ENCODE results near the gene OR13F1. TPM values are rescaled to one million over a fixed set of nuclear protein-coding genes. Genes with fewer than 3 reads are reported as not detected.
"Not testable (repeated sequence)": the region's sequence is repeated elsewhere in the genome, so short reads cannot be mapped to it uniquely, and the experiment has no call there.

Gene OR13F1
- total RNA-seq, result not detected
- long read RNA-seq, result 0 reads

- ATAC-seq, result no peak
- intact Hi-C loops (cut with DNase I), result no loop called here
- DNase-seq, result no peak
Measured at GRCh38 chr9:104503963-104504362, at the start of gene OR13F1. OR13F1 (plus strand) TSS chr9:104504263; CDS start chr9:104504263, 0 bp downstream.

- intact Hi-C loops (cut with DNase I), result no loop called here
- ATAC-seq (no peak), DNase-seq (no peak)
Measured at GRCh38 chr9:104456831-104457230, 47.2 kb upstream of the OR13F1 start.

GRCh38 chr9:104463864-104464263, 40.2 kb upstream of the OR13F1 start:
- intact Hi-C loops (cut with DNase I), result no loop called here
- no peak for DNase-seq
- no peak for ATAC-seq

- intact Hi-C loops (cut with DNase I), result no loop called here
- ATAC-seq (no peak), DNase-seq (no peak)
Measured at GRCh38 chr9:104468261-104468660, 35.8 kb upstream of the OR13F1 start.

DNA sequence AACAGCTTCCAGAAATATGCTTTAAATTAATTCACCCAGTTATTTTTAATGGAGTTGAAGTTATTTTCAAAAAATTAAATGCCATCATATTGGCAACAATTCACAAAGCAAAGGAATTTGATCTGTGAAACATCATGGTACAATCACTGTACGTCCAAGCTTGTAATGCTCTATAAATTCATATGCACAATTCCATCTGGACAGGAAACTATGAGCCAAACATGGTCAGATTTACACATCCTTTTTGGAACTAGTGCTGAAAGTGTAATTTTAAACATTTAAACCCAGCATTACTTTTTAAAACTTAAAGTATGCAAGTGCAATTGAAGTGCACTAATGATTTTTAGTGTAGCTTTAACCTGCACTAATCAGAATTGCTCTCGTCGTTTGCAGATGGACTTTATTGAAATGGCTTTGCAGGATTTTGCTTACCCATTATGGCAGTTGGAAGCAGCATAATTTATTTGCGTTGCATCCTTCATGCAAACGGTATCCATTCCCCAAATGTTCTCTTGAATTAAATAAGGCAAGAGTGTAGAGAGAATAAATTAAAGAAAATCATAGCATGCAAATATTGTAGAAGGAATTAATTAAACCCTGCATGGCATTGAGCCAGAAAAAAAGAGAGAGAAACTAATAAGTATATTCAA, 21.0 kb upstream of the OR13F1 start:
- no peak for ATAC-seq
- no peak for DNase-seq
- intact Hi-C loops (cut with DNase I), result no loop called here

DNA sequence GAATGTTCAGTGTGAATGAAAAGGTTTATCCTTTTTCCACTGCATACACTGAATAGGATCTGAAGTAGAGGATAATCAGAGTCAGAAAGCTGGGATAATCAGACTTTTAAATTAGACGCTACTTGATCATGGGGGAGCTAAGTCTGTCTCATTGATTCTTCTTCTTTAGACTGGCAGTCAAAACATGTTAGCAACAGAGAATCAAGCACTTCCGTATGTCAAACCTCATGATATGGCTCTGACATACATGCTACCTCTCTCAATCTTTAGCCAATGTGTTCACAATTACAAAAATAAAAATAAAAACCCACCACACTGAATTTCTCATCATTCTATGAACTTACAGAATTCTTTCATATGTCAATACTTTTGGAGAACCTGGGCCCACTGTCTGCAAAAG, 19.0 kb upstream of the OR13F1 start:
- DNase-seq (no peak), ATAC-seq (no peak)
- intact Hi-C loops (cut with DNase I), result no loop called here

GRCh38 chr9:104494808-104495207, 9.3 kb upstream of the OR13F1 start:
- intact Hi-C loops (cut with DNase I), result no loop called here
- DNase-seq, result no peak
- no peak for ATAC-seq

DNA sequence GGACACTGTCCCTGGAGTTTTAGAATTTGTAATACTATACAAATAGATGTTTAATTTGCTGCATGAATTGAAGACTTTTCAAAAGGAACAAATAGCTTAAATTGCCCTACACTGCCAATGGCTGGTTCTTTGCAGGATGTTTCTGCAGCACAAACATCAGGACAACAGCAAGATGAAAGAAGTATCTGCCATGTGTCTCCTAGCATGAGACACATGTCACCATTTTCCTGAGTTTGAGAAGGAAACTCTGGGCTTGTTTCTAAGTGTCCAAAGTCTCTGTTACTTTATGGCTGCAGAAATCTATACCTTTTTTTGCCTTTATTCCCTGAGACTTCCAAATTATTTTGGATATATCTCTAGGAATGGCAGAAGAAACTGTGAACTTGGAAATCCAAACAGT, 623 bp upstream of the OR13F1 start:
- DNase-seq (no peak), ATAC-seq (no peak)
- intact Hi-C loops (cut with DNase I), result no loop called here

- intact Hi-C loops (cut with DNase I), result no loop called here
- DNase-seq (no peak), ATAC-seq (no peak)
Measured at GRCh38 chr9:104506565-104506964, 2.5 kb downstream of the OR13F1 start.

DNA sequence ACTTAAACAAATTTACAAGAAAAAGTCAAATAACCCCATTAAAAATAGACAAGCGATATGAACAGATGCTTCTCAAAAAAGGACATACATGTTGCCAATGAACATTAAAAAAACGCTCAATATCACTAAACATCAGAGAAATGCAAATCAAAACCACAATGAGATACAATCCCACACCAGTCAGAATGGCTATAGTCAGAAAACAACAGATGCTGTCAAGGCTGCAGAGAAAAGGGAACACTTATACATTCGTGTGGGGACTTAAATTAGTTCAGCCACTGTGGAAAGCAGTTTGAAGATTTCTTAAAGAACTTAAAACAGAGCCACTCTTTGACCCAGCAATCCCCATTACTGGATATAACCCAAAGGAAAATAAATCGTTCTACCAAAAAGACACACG, 10.8 kb downstream of the OR13F1 start:
- intact Hi-C loops (cut with DNase I), result no loop called here
- DNase-seq (no peak), ATAC-seq (no peak)

DNA sequence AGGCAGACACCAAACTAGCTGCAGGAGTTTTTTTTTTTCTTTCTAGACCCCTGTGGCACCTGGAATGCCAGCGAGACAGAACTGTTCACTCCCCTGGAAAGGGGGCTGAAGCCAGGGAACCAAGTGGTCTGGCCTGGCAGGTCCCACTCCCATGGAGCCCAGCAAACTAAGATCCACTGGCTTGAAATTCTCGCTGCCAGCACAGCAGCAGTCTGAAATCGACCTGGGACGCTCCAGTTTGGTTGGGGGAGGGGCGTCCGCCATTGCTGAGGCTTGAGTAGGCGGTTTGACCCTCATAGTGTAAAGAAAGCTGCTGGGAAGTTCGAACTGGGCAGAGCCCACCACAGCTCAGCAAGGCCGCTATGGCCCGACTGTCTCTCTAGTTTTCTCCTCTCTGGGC, 16.2 kb downstream of the OR13F1 start:
- ATAC-seq; intact Hi-C loops (cut with DNase I); DNase-seq: not testable (repeated sequence)

GRCh38 chr9:104527109-104527508, 23.0 kb downstream of the OR13F1 start, which contains the start of gene OR13C4:
OR13C4 (minus strand) TSS chr9:104527209; CDS start chr9:104527209, 0 bp downstream.
- intact Hi-C loops (cut with DNase I), result no loop called here
- DNase-seq (no peak), ATAC-seq (no peak)

- intact Hi-C loops (cut with DNase I), result no loop called here
- ATAC-seq, result no peak
- no peak for DNase-seq
Measured at GRCh38 chr9:104536756-104537155, 32.7 kb downstream of the OR13F1 start, which contains the start of gene OR13C3. OR13C3 (minus strand) TSS chr9:104536856; CDS start chr9:104536723, 133 bp downstream.

- ATAC-seq, result no peak
Measured at GRCh38 chr9:104539275-104539674, 35.2 kb downstream of the OR13F1 start.

DNA sequence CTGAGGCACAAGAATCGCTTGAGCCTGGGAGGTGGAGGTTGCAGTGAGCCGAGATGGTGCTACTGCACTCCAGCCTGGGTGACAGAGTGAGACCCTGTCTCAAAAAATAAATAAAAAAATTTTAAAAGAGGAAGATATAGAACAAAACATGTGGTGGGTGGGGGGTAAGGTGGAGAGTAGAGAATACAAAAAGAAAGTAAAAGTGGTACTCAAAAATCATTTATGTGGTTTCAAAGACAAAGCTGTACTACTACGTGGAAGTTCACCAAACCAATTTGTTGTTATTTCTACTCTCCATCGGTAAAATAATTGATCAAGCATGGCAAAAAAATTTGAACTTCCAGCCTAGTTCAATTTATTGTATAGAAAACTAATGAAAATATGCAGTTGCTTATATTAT, 40.6 kb downstream of the OR13F1 start:
- intact Hi-C loops (cut with DNase I), result no loop called here
- DNase-seq (no peak), ATAC-seq (no peak)

More at GRCh38 chr9:104539275-104539674, 35.2 kb downstream of the OR13F1 start:
- intact Hi-C loops (cut with DNase I), result no loop called here
- no peak for DNase-seq

DNA sequence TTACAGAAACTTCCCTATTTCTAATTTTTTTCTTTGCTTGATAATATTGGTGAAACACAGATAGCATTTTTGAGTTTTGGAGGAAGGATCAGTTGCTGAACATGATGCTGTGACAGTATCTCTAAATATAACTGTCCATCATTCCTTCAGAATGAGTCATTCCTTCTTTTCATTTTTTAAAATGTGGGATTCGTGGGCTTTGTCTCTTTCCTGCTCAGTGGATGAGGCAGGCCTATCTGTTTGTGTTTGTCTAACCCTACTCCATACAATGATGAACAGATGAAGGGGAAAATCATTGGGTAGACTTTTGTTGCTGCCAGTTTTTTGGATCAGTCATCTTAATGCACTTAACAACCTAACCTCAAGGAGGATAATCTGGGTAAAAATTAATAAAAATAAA, 49.2 kb downstream of the OR13F1 start:
- ATAC-seq, result no peak
- intact Hi-C loops (cut with DNase I), result loop anchor here in 1 of 2 donors (10.0 kb wide), 1 partner anchor 62 kb away; the partner anchor contains the start of gene OR13C9

More for the DNA sequence above, 49.2 kb downstream of the OR13F1 start:
- DNase-seq, result no peak

Other genes starting within 250 kb of the OR13F1 start
- gene OR13C4, start 22.9 kb downstream of the OR13F1 start, total RNA-seq, result not detected
- gene OR13C3, start 32.6 kb downstream of the OR13F1 start, total RNA-seq, result not detected
- not detected for gene OR13C8, start 64.9 kb downstream of the OR13F1 start, total RNA-seq
- gene OR13C5, start 95.2 kb downstream of the OR13F1 start, total RNA-seq, result not detected
- gene OR13C2, start 101.4 kb downstream of the OR13F1 start, total RNA-seq, result not detected
- not detected for gene OR13C9, start 113.9 kb downstream of the OR13F1 start, total RNA-seq
- not detected for gene OR13D1, start 190.3 kb downstream of the OR13F1 start, total RNA-seq
- gene NIPSNAP3A, start 243.4 kb downstream of the OR13F1 start, total RNA-seq, result 10 to 100 TPM; 15.4 to 20.3 TPM